Mammary epithelial cell (primary cell): Measurements from ENCODE around the gene PRR16.

Experiments
- EZH2 ChIP-seq: IDR thresholded peaks from 2 replicates; pipeline ENCODE4 v1.6.1; 2012; ENCODE audit warnings: low read length, inconsistent platforms, borderline replicate concordance
- TF ChIP-seq, protein P1 (sequence below), 2 donors: IDR thresholded peaks in 1 of 2; conservative IDR thresholded peaks in 1 of 2; 2 replicates each; pipeline ENCODE4 v1.5.1; 2011 to 2012; ENCODE audit warnings: inconsistent platforms in 2 of 2, low read length in 2 of 2, mild to moderate bottlenecking in 2 of 2, control low read depth in 1 of 2, low read depth in 1 of 2; ENCODE audit not compliant: insufficient read depth in 1 of 2; ENCODE audit errors: extremely low read depth in 1 of 2

DNA sequence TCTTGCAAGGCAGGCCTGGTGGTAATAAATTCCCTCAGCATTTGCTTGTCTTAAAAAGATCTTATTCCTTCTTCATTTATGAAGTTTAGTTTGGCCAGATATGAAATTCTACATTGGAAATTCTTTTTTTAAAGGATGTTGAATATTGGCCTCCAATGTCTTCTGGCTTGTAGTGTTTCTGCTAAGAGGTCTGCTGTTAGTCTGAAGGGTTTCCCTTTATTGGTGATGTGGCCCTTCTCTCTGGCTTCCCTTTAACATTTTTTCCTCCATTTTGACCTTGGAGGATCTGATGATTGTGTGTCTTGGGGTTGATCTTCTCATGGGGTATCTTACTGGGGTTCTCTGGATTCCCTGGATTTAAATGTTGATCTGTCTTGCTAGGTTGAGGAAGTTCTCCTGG, 33.5 kb upstream of the PRR16 start:
- TF ChIP-seq, protein P1, sequence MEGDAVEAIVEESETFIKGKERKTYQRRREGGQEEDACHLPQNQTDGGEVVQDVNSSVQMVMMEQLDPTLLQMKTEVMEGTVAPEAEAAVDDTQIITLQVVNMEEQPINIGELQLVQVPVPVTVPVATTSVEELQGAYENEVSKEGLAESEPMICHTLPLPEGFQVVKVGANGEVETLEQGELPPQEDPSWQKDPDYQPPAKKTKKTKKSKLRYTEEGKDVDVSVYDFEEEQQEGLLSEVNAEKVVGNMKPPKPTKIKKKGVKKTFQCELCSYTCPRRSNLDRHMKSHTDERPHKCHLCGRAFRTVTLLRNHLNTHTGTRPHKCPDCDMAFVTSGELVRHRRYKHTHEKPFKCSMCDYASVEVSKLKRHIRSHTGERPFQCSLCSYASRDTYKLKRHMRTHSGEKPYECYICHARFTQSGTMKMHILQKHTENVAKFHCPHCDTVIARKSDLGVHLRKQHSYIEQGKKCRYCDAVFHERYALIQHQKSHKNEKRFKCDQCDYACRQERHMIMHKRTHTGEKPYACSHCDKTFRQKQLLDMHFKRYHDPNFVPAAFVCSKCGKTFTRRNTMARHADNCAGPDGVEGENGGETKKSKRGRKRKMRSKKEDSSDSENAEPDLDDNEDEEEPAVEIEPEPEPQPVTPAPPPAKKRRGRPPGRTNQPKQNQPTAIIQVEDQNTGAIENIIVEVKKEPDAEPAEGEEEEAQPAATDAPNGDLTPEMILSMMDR (conservative IDR thresholded peaks at IDR 0.05 in 1 of 2, IDR thresholded peaks at IDR 0.05 in 1 of 2; ENCODE audit: extremely low read depth in 1 of 2, insufficient read depth in 1 of 2, low read depth in 1 of 2, low read length in 2 of 2), result no peak
- no peak for TF ChIP-seq EZH2
